GM12891 (cell line): ENCODE measurements around the gene CAVIN3.

ENCODE experiments used
- POLR2A ChIP-seq: IDR thresholded peaks from 2 replicates; pipeline ENCODE4 v1.6.1; 2011; ENCODE audit warnings: low read depth, low read length, control low read depth
- POLR2AphosphoS5 ChIP-seq: IDR thresholded peaks from 2 replicates; pipeline ENCODE4 v1.6.1; 2011; ENCODE audit warnings: low read depth, low read length, control low read depth
- SPI1 ChIP-seq: IDR thresholded peaks from 2 replicates; pipeline ENCODE4 v1.6.1; 2011; ENCODE audit warnings: low read depth, low read length, control low read depth
- TAF1 ChIP-seq: IDR thresholded peaks from 2 replicates; pipeline ENCODE4 v1.6.1; 2011; ENCODE audit warnings: low read depth, low read length, control low read depth

- no peak for TF ChIP-seq POLR2A
- no peak for TF ChIP-seq POLR2AphosphoS5
- TF ChIP-seq TAF1 = no peak
- TF ChIP-seq SPI1 = no peak
These were observed 29.7 kb upstream of the CAVIN3 start for GRCh38 chr11:6350043-6350442.
